HG03442 (cell line): ENCODE data around the gene SPI1.

Experiments
- ATAC-seq: cut with Tn5 transposase; IDR thresholded peaks from one replicate; pipeline ENCODE4 v1.9.1; 2021; ENCODE audit warnings: mild to moderate bottlenecking, moderate library complexity; ENCODE audit not compliant: unreplicated experiment

The SPI1 gene

GRCh38 chr11:47407746-47408590, 29.6 kb upstream of the SPI1 start, which contains the start of gene SLC39A13:
Gene SLC39A13, plus strand, starts transcription at chr11:47408590. Its CDS starts 1,505 bp downstream, at chr11:47410095.
- peak; percentile 80 for ATAC-seq

GRCh38 chr11:47406896-47407745, 28.8 kb upstream of the SPI1 start:
- ATAC-seq, result no peak

- no peak for ATAC-seq
Measured at GRCh38 chr11:47403571-47403970, 25.2 kb upstream of the SPI1 start.

- ATAC-seq, result no peak
Measured at GRCh38 chr11:47403135-47403534, 24.8 kb upstream of the SPI1 start.

GRCh38 chr11:47400768-47401279, 22.5 kb upstream of the SPI1 start:
- ATAC-seq, result peak; percentile 71

- peak; percentile 52 for ATAC-seq
Measured at GRCh38 chr11:47399860-47400767, 21.8 kb upstream of the SPI1 start.

GRCh38 chr11:47398551-47398950, 20.2 kb upstream of the SPI1 start:
- no peak for ATAC-seq

- ATAC-seq, result no peak
Measured at GRCh38 chr11:47398011-47398410, 19.7 kb upstream of the SPI1 start.

GRCh38 chr11:47396049-47396320, 17.6 kb upstream of the SPI1 start:
- no peak for ATAC-seq

- ATAC-seq, result no peak
Measured at GRCh38 chr11:47395223-47396048, 17.1 kb upstream of the SPI1 start.

GRCh38 chr11:47394322-47395222, 16.2 kb upstream of the SPI1 start:
- peak; percentile 63 for ATAC-seq

GRCh38 chr11:47394050-47394321, 15.6 kb upstream of the SPI1 start:
- ATAC-seq, result no peak

- no peak for ATAC-seq
Measured at GRCh38 chr11:47393163-47394049, 15.1 kb upstream of the SPI1 start.

GRCh38 chr11:47392546-47393162, 14.3 kb upstream of the SPI1 start:
- no peak for ATAC-seq

GRCh38 chr11:47391711-47392432, 13.5 kb upstream of the SPI1 start:
- ATAC-seq, result no peak

- no peak for ATAC-seq
Measured at GRCh38 chr11:47391077-47391583, 12.8 kb upstream of the SPI1 start.

- no peak for ATAC-seq
Measured at GRCh38 chr11:47390422-47390760, 12.0 kb upstream of the SPI1 start.
